MM.1S (cell line): ENCODE data around the gene CENPF.
A peak's percentile ranks its signal among the peaks of the same experiment; 100 is the strongest.

ENCODE experiments used
- DNase-seq: peaks from one replicate; pipeline ENCODE4 v3.0.0-alpha.2; 2015
- H2AFZ ChIP-seq: fragments of 300-600 bp; sonication (generic); 2 replicates; pipeline ENCODE4 v1.6.0; 2016; ENCODE audit warnings: antibody characterized with exemption, low read length
- H3F3A ChIP-seq: fragments of 300-600 bp; sonication (generic); 2 replicates; pipeline ENCODE4 v1.6.1; 2016; ENCODE audit warnings: mild to moderate bottlenecking, antibody characterized with exemption, low read length, moderate library complexity, mixed read lengths; ENCODE audit not compliant: insufficient read depth
- H3K27ac ChIP-seq: fragments of 300-600 bp; sonication (generic); 2 replicates; pipeline ENCODE4 v1.5.1; 2016; ENCODE audit warnings: mild to moderate bottlenecking, low read length
- H3K27me3 ChIP-seq: fragments of 300-600 bp; sonication (generic); replicated peaks from 2 replicates; pipeline ENCODE4 v1.6.0; 2016; ENCODE audit warnings: low read length; ENCODE audit not compliant: insufficient read depth
- H3K36me3 ChIP-seq: fragments of 300-600 bp; sonication (generic); replicated peaks from 2 replicates; pipeline ENCODE4 v1.6.1; 2016; ENCODE audit warnings: mild to moderate bottlenecking, low read length, mixed read lengths; ENCODE audit not compliant: insufficient read depth
- H3K4me1 ChIP-seq: fragments of 300-600 bp; sonication (generic); 2 replicates; pipeline ENCODE4 v1.6.1; 2016; ENCODE audit warnings: low read length, mixed read lengths
- H3K4me2 ChIP-seq: fragments of 300-600 bp; sonication (generic); 2 replicates; pipeline ENCODE4 v1.6.0; 2016; ENCODE audit warnings: low read depth, low read length
- H3K4me3 ChIP-seq: fragments of 300-600 bp; sonication (generic); 2 replicates; pipeline ENCODE4 v1.5.1; 2016; ENCODE audit warnings: low read length, mixed read lengths
- H3K79me2 ChIP-seq: fragments of 300-600 bp; sonication (generic); 2 replicates; pipeline ENCODE4 v1.6.1; 2016; ENCODE audit warnings: mixed run types, low read length, mixed read lengths
- H3K9ac ChIP-seq: fragments of 300-600 bp; sonication (generic); 2 replicates; pipeline ENCODE4 v1.6.1; 2016; ENCODE audit warnings: low read length, mixed read lengths
- H3K9me2 ChIP-seq: fragments of 300-600 bp; sonication (generic); replicated peaks from 2 replicates; pipeline ENCODE4 v1.6.1; 2016; ENCODE audit warnings: mild to moderate bottlenecking, low read length, mixed read lengths; ENCODE audit not compliant: insufficient read depth
- H3K9me3 ChIP-seq: fragments of 300-600 bp; sonication (generic); replicated peaks from 2 replicates; pipeline ENCODE4 v1.6.1; 2016; ENCODE audit warnings: mild to moderate bottlenecking, low read length, mixed read lengths; ENCODE audit not compliant: insufficient read depth
- H4K20me1 ChIP-seq: fragments of 300-600 bp; sonication (generic); 2 replicates; pipeline ENCODE4 v1.6.1; 2016; ENCODE audit warnings: mild to moderate bottlenecking, low read length, moderate library complexity, mixed read lengths; ENCODE audit not compliant: insufficient read depth
- EZH2 ChIP-seq: fragments of 300-600 bp; sonication (generic); optimal IDR thresholded peaks from 2 replicates; pipeline ENCODE3; 2017; ENCODE audit warnings: low read depth, mild to moderate bottlenecking, antibody characterized with exemption, low read length, mixed read lengths
- EZH2phosphoT487 ChIP-seq: fragments of 300-600 bp; sonication (generic); IDR thresholded peaks from 2 replicates; pipeline ENCODE4 v1.6.1; 2018; ENCODE audit warnings: antibody characterized with exemption, low read length
- TF ChIP-seq, protein P1 (sequence below): fragments of 300-600 bp; sonication (generic); IDR thresholded peaks from 2 replicates; pipeline ENCODE4 v1.5.1; 2016; ENCODE audit warnings: antibody characterized with exemption, low read length, mixed read lengths

The CENPF gene

DNA sequence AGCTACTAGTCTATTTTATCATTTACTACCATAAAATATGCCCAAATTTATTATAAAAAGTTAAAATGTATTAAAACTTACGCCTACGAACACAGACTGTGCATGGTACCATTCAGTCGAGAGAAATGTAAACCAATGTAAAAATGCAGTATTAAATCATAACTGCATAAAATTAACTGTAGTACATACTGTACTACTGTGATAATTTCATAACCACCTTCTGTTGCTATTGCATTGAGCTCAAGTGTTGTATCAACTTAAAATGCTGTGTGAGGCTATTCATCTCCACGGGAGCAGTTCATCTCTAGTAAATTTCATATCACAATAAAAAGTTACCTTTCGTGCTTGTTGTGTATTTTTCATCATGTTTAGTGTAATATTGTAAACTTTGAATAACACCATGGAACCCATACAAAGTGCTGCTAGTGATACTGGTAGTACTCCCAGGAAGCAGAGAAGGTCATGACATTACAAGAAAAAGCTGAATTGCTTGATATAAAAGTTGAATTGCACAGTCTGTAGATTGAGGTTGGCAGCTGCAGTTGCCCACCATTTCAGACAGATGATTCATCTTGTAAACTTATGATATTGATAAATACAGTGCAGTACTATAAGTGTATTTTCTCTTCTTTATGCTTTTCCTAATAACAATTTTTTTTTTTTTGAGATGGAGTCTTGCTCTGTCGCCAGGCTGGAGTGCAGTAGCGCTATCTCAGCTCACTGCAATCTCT, 19.0 kb upstream of the CENPF start:
- H3K36me3 ChIP-seq, result no peaks in the 10 kb centered on the region
- no peaks in the 10 kb centered on the region for H3K4me1 ChIP-seq
- H3K9ac ChIP-seq, result no peak overlapping the region
- no peak overlapping the region for H3K4me2 ChIP-seq
- no peak for DNase-seq
- no peak overlapping the region for H2AFZ ChIP-seq
- no peak for TF ChIP-seq EZH2
- no peak for TF ChIP-seq EZH2phosphoT487
- TF ChIP-seq, protein P1, sequence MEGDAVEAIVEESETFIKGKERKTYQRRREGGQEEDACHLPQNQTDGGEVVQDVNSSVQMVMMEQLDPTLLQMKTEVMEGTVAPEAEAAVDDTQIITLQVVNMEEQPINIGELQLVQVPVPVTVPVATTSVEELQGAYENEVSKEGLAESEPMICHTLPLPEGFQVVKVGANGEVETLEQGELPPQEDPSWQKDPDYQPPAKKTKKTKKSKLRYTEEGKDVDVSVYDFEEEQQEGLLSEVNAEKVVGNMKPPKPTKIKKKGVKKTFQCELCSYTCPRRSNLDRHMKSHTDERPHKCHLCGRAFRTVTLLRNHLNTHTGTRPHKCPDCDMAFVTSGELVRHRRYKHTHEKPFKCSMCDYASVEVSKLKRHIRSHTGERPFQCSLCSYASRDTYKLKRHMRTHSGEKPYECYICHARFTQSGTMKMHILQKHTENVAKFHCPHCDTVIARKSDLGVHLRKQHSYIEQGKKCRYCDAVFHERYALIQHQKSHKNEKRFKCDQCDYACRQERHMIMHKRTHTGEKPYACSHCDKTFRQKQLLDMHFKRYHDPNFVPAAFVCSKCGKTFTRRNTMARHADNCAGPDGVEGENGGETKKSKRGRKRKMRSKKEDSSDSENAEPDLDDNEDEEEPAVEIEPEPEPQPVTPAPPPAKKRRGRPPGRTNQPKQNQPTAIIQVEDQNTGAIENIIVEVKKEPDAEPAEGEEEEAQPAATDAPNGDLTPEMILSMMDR, result no peak
- H3K27me3 ChIP-seq, result no peaks in the 10 kb centered on the region
- H3K79me2 ChIP-seq, result no peaks in the 10 kb centered on the region
- H4K20me1 ChIP-seq, result no peaks in the 10 kb centered on the region
- H3K9me3 ChIP-seq, result no peaks in the 10 kb centered on the region
- H3K4me3 ChIP-seq, result no peak overlapping the region
- no peak overlapping the region for H3K27ac ChIP-seq
- H3K9me2 ChIP-seq, result no peaks in the 10 kb centered on the region
- H3F3A ChIP-seq, result no peaks in the 10 kb centered on the region

DNA sequence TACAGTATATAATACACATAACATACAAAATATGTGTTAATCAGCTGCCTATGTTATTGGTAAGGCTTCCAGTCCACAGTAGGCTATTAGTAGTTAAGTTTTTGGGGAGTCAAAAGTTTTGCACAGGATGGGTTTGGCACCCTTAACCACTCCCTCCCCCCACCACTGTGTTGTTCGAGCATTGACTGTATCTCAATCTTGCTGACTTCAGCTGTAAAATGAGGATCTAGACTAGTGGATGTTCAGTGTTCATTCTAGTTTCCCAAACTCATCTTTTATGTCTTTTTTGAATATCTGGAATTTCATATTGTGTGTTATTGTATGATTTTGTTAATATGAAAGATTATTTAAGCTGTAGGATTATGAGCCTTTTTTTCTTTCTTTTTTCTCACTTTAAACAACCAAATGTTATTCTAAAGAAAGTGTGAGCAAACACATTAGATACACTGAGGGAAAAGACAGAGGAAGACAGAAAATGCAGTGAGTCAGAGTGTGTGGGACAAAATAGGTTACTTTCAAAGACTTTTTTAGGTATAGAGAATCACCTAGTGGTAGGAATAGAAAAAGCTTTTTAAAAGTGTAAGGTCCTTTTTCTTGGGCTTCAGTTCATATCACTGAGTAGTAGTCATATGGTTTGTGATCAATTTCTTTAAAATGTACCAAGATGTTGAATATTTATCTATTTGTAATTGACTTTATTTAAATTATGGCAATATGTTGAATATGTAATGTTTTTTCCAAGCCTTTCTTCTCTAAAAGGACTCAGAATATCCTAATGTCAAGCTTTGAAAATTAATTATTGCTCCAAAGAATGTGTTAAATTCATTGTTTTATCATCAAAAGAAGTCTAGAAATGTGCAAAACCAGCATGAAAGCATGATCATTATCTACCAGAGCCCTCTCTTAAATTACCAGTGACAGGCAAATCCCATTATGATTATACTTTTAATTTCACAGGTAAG, 17.9 kb upstream of the CENPF start:
- Histone ChIP-seq H3F3A (no peaks in the 10 kb centered on the region), H3K27me3 (no peaks in the 10 kb centered on the region), H3K4me1 (no peaks in the 10 kb centered on the region), H3K4me2 (no peak overlapping the region), H3K4me3 (no peak overlapping the region), H3K9me3 (no peaks in the 10 kb centered on the region), H3K9ac (no peak overlapping the region), H3K36me3 (no peaks in the 10 kb centered on the region), H3K9me2 (no peaks in the 10 kb centered on the region), H4K20me1 (no peaks in the 10 kb centered on the region), H3K27ac (no peak overlapping the region), H3K79me2 (no peaks in the 10 kb centered on the region), H2AFZ (no peak overlapping the region)
- peak; percentile 69 for DNase-seq
- TF ChIP-seq EZH2 (no peak), EZH2phosphoT487 (no peak)
- TF ChIP-seq, protein P1, result peak; percentile 71

DNA sequence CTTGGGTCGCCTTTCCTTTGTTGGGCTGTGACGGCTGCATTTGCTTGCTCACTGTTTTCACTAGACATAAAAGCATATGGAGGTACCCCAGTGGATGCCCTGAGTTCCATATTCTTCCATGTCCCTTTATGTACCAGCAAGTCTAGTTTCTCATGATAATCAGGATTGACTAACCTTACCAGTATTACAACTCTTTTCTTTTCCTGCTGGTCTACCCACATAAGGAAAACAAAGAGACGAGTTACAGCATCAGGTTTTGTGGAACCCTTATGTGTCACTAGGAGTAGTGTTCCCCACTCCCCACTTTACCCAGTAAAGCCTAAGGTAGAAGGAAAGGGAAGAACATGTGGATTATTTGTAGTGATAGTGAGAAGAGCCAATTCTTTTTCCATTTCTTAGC, 16.4 kb upstream of the CENPF start:
- H4K20me1 ChIP-seq, result no peaks in the 10 kb centered on the region
- no peak overlapping the region for H3K27ac ChIP-seq
- DNase-seq, result no peak
- TF ChIP-seq, protein P1, result no peak
- no peak for TF ChIP-seq EZH2
- TF ChIP-seq EZH2phosphoT487, result no peak
- no peaks in the 10 kb centered on the region for H3K27me3 ChIP-seq
- no peaks in the 10 kb centered on the region for H3F3A ChIP-seq
- H3K4me3 ChIP-seq, result no peak overlapping the region
- H2AFZ ChIP-seq, result no peak overlapping the region
- H3K9me3 ChIP-seq, result no peaks in the 10 kb centered on the region
- H3K36me3 ChIP-seq, result no peaks in the 10 kb centered on the region
- H3K4me2 ChIP-seq, result no peak overlapping the region
- H3K9me2 ChIP-seq, result no peaks in the 10 kb centered on the region
- H3K9ac ChIP-seq, result no peak overlapping the region
- H3K4me1 ChIP-seq, result no peaks in the 10 kb centered on the region
- H3K79me2 ChIP-seq, result no peaks in the 10 kb centered on the region
